ENCODE results near the gene SDR39U1. TPM values are rescaled to one million over a fixed set of nuclear protein-coding genes. Genes with fewer than 3 reads are reported as not detected.

The SDR39U1 gene
- total and polyA plus RNA-seq, 7 donors: 55.7 to 110 (median 63.6) TPM

DNA sequence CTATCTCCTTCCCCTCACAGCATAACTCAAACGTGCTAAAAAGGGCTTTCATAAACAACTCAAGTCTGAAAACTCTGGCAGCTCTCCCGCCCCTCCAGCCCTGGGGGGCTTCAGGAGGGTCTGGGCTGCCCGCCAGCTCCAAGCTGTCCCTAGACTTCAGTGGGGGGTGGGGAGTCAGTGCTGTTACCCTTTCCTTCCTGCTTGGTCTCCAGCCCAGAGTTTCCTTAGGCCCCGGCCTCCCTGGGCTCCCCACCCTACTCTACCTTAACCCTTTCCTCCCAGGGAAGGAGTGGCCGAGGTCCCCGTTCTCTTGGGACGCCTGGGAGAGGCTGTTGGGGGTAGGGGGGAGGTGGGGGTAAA is 44.3 kb downstream of the SDR39U1 start:
- intact Hi-C loops (cut with DNase I): no loop called here
- ATAC-seq (peak in 1 of 4 donors; percentile 53), DNase-seq (no peak)
- peak overlapping the region; percentile 74 for H3K4me3 ChIP-seq
- H3K27ac ChIP-seq: peak overlapping the region; percentile 25
- no peaks in the 10 kb centered on the region for H3K9me3 ChIP-seq
- TF ChIP-seq, protein P1, sequence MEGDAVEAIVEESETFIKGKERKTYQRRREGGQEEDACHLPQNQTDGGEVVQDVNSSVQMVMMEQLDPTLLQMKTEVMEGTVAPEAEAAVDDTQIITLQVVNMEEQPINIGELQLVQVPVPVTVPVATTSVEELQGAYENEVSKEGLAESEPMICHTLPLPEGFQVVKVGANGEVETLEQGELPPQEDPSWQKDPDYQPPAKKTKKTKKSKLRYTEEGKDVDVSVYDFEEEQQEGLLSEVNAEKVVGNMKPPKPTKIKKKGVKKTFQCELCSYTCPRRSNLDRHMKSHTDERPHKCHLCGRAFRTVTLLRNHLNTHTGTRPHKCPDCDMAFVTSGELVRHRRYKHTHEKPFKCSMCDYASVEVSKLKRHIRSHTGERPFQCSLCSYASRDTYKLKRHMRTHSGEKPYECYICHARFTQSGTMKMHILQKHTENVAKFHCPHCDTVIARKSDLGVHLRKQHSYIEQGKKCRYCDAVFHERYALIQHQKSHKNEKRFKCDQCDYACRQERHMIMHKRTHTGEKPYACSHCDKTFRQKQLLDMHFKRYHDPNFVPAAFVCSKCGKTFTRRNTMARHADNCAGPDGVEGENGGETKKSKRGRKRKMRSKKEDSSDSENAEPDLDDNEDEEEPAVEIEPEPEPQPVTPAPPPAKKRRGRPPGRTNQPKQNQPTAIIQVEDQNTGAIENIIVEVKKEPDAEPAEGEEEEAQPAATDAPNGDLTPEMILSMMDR (IDR thresholded peaks at IDR 0.05): no peak
- H3K36me3 ChIP-seq (ENCODE audit: insufficient read depth in 1 of 2, low read depth in 1 of 2): no peaks in the 10 kb centered on the region
- peaks cover 0 to 8% (median 5%) of the 10 kb centered on the region in 3 donors for H3K27me3 ChIP-seq (ENCODE audit: insufficient read depth in 3 of 3, low read length in 2 of 3)
- H3K4me1 ChIP-seq: no peaks in the 10 kb centered on the region
- 27 to 36% (median 28%) methylated on average over 7 of the region's 7 CpGs for WGBS, 3 donors

DNA sequence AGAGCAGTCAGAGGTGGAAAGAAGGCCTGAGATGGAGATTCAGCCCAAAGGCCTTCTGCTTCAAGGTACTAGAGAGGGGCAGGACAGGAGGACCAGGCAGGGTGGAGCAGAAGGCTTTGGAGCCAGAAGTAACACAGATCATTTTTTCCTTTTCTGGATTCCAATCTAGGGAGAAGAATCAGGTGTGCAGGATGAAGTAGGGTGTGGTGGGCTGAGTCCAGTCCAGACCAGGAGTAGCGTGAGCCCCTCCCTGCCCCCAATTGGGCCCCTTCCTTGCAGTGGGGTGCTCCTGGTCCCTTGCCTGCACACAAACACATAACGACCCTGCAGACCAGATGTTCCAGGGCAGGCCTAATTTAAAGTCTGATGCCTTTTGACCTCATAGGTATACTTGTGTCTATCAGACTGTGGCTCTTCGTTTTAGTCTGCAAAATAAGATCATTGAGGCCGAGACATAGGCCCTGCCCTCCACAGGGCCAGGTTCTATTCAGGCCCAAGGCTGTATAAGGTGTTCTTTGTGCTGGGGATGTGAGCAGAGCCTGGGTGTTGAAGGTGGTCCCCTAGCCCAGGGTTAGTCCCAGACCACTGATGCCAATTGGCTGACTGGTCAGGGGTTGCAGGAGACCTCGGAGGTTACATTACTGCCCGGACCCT is 44.8 kb downstream of the SDR39U1 start:
- DNase-seq (no peak), ATAC-seq (no peak)
- TF ChIP-seq, protein P1 (IDR thresholded peaks at IDR 0.05): no peak
- Histone ChIP-seq H3K4me3 (no peak overlapping the region), H3K4me1 (no peaks in the 10 kb centered on the region), H3K9me3 (no peaks in the 10 kb centered on the region), H3K27ac (peak overlapping the region; percentile 25), H3K36me3 (ENCODE audit: insufficient read depth in 1 of 2, low read depth in 1 of 2) (no peaks in the 10 kb centered on the region), H3K27me3 (ENCODE audit: insufficient read depth in 3 of 3, low read length in 2 of 3) (peaks cover 0 to 13% (median 5%) of the 10 kb centered on the region in 3 donors)
- 57 to 61% (median 59%) methylated on average over 6 of the region's 6 CpGs for WGBS, 3 donors
- intact Hi-C loops (cut with DNase I): no loop called here

DNA sequence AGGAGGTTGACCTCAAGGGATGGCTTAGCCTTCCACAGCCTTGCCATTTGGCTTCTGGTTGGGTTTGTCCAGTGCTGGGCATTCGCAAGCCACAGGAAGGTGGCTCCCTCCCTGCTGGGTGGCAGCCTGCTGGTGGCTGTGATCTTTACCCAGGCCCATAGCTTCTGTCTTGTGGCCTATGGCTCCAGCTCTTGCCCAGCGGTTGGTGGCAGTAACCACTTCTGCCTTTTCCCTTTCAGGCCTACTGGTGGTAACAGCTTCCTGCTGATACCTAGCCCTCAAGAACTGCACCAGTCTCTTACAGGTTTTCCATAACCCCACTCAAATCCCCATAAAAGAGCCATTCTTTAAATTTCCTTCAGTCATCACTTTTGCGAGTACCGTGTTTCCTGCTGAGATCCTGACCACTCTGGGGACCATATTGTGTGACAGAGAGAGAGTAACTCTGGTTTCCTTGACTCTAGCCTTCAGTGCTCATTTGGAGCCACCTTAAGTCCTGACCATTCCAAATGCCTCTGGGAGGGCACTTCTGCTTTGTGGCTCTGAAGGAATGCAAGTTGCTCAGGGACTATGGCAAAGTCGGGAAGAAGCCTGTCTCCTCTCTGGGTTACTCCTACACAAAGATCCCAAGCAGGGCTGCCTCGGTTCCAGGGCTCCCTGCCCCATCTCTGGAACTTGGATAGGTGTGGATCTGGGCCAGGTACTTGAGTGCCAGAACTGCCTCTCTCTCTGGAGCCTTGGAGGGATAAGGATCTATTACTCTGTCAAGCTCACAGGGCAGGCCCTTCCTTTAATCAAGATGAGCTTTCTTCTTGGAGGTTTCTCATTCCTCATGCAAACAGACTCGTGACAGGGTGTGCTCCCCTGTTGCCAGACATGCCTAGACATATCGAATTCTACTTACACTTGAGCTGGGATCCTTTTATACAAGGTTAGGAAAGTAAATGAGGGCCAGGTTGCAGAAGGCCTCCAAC is 46.7 kb downstream of the SDR39U1 start:
- Histone ChIP-seq H3K4me3 (no peak overlapping the region), H3K27me3 (ENCODE audit: insufficient read depth in 3 of 3, low read length in 2 of 3) (peaks cover 0 to 29% (median 7%) of the 10 kb centered on the region in 3 donors), H3K4me1 (no peaks in the 10 kb centered on the region), H3K27ac (no peak overlapping the region), H3K9me3 (no peaks in the 10 kb centered on the region), H3K36me3 (ENCODE audit: insufficient read depth in 1 of 2, low read depth in 1 of 2) (no peaks in the 10 kb centered on the region)
- DNase-seq: no peak
- TF ChIP-seq, protein P1 (IDR thresholded peaks at IDR 0.05): no peak
- intact Hi-C loops (cut with DNase I): no loop called here
- 51 to 65% (median 55%) methylated on average over 8 of the region's 8 CpGs for WGBS, 3 donors
- ATAC-seq: no peak

DNA sequence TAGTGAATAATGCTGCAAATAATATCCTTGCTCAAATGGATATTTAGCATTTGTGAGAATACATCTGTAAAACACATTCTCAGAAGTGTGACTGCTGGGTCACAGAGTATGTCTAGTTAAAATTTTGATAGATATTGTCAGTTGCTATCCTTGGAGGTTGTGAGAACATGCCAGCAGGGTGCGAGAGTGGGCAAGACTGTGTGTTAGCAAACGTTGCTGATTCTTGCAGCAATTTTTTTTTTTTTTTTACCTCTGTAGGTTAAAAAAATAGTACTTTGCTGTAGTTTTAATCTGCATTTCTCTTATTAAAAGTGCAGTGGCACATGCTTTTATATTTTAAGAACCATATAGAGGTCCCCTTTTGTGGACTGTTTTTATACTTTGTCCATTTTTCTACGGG is 48.3 kb downstream of the SDR39U1 start:
- WGBS, 3 donors: 50 to 52% (median 51%) methylated on average over 3 of the region's 3 CpGs
- Histone ChIP-seq H3K27me3 (ENCODE audit: insufficient read depth in 3 of 3, low read length in 2 of 3) (peaks cover 0 to 36% (median 4%) of the 10 kb centered on the region in 3 donors), H3K4me3 (no peak overlapping the region), H3K4me1 (no peaks in the 10 kb centered on the region), H3K27ac (no peak overlapping the region), H3K9me3 (no peaks in the 10 kb centered on the region), H3K36me3 (ENCODE audit: insufficient read depth in 1 of 2, low read depth in 1 of 2) (no peaks in the 10 kb centered on the region)
- TF ChIP-seq, protein P1 (IDR thresholded peaks at IDR 0.05): no peak
- intact Hi-C loops (cut with DNase I): no loop called here
- ATAC-seq (no peak), DNase-seq (no peak)

Data from psoas muscle (tissue), 8 donors.